GM18507 (cell line): ENCODE measurements around the gene CRYBG1.
"Not testable (repeated sequence)": the region's sequence is repeated elsewhere in the genome, so short reads cannot be mapped to it uniquely, and the experiment has no call there.

Experiments
- DNase-seq: peaks from one replicate; pipeline ENCODE4 v3.0.0; 2011; ENCODE audit warnings: low read depth; ENCODE audit not compliant: insufficient read length; ENCODE audit errors: extremely low spot score
- FAIRE-seq: peaks from 2 replicates; lab custom pipeline; 2011; peaks lifted over from hg19 to GRCh38; lab: Jason Lieb, UNC

CRYBG1 gene

GRCh38 chr6:106560996-106561685 lies 200.6 kb downstream of the CRYBG1 start:
- FAIRE-seq (no peak), DNase-seq (no peak)

GRCh38 chr6:106561686-106562405 lies 201.3 kb downstream of the CRYBG1 start:
- DNase-seq = no peak

GRCh38 chr6:106563614-106564013 lies 203.1 kb downstream of the CRYBG1 start:
- no peak for DNase-seq
- FAIRE-seq = no peak

More at GRCh38 chr6:106561686-106562405, 201.3 kb downstream of the CRYBG1 start:
- FAIRE-seq = no peak

- DNase-seq (no peak), FAIRE-seq (no peak)
Observed at GRCh38 chr6:106564476-106564875, 204.0 kb downstream of the CRYBG1 start.

- no peak for DNase-seq
- FAIRE-seq = no peak
Observed at GRCh38 chr6:106568530-106568929, 208.0 kb downstream of the CRYBG1 start.

GRCh38 chr6:106569428-106569827 lies 208.9 kb downstream of the CRYBG1 start:
- DNase-seq = no peak
- FAIRE-seq = no peak

- DNase-seq (no peak), FAIRE-seq (no peak)
Observed at GRCh38 chr6:106572436-106572835, 211.9 kb downstream of the CRYBG1 start.

- FAIRE-seq = no peak
- DNase-seq = no peak
Observed at GRCh38 chr6:106572875-106573585, 212.5 kb downstream of the CRYBG1 start.

GRCh38 chr6:106574741-106575458 lies 214.4 kb downstream of the CRYBG1 start:
- FAIRE-seq (no peak), DNase-seq (no peak)

- no peak for FAIRE-seq
- no peak for DNase-seq
Observed at GRCh38 chr6:106579281-106579680, 218.8 kb downstream of the CRYBG1 start.

- FAIRE-seq (no peak), DNase-seq (no peak)
Observed at GRCh38 chr6:106581468-106581867, 221.0 kb downstream of the CRYBG1 start.

GRCh38 chr6:106586815-106587415 lies 226.4 kb downstream of the CRYBG1 start:
- no peak for DNase-seq
- FAIRE-seq = no peak

- FAIRE-seq = not testable (repeated sequence)
Observed at GRCh38 chr6:106588937-106589336, 228.4 kb downstream of the CRYBG1 start.

GRCh38 chr6:106591111-106591825 lies 230.8 kb downstream of the CRYBG1 start:
- FAIRE-seq (no peak), DNase-seq (no peak)

More at GRCh38 chr6:106588937-106589336, 228.4 kb downstream of the CRYBG1 start:
- DNase-seq = not testable (repeated sequence)

- no peak for FAIRE-seq
Observed at GRCh38 chr6:106599440-106599839, 238.9 kb downstream of the CRYBG1 start.

GRCh38 chr6:106600329-106600728 lies 239.8 kb downstream of the CRYBG1 start:
- no peak for FAIRE-seq
- DNase-seq = no peak

More at GRCh38 chr6:106599440-106599839, 238.9 kb downstream of the CRYBG1 start:
- DNase-seq = no peak

- DNase-seq (no peak), FAIRE-seq (peak; percentile 89)
Observed at GRCh38 chr6:106608080-106608668, 247.7 kb downstream of the CRYBG1 start.

GRCh38 chr6:106609699-106610098 lies 249.2 kb downstream of the CRYBG1 start:
- peak; percentile 61 for FAIRE-seq
- DNase-seq = no peak
